Trophoblast cell (in vitro differentiated cells and primary cell): Measurements from ENCODE around the gene SAMD9.
A peak's percentile ranks its signal among the peaks of the same experiment; 100 is the strongest.

Experiments
- DNase-seq, 2 donors: peaks; one replicate each; pipeline ENCODE4 v3.0.0-alpha.2; 2016
- H2AFZ ChIP-seq: 2 replicates; pipeline ENCODE4 v1.6.1; 2013; ENCODE audit warnings: low read length, moderate library complexity, mild to moderate bottlenecking; ENCODE audit not compliant: insufficient read depth, poor library complexity
- H2AK5ac ChIP-seq: 2 replicates; pipeline ENCODE4 v1.6.1; 2013; ENCODE audit warnings: mild to moderate bottlenecking, low read length
- H2BK120ac ChIP-seq: 2 replicates; pipeline ENCODE4 v1.6.1; 2013; ENCODE audit warnings: low read length, mild to moderate bottlenecking, moderate library complexity; ENCODE audit not compliant: insufficient read depth, poor library complexity
- H2BK12ac ChIP-seq: 2 replicates; pipeline ENCODE4 v1.6.1; 2013; ENCODE audit warnings: mild to moderate bottlenecking, low read length, moderate library complexity
- H2BK5ac ChIP-seq: 2 replicates; pipeline ENCODE4 v1.6.1; 2013; ENCODE audit warnings: low read length, low read depth, moderate library complexity, mild to moderate bottlenecking; ENCODE audit not compliant: poor library complexity
- H3K14ac ChIP-seq: 2 replicates; pipeline ENCODE4 v1.6.1; 2013; ENCODE audit warnings: mild to moderate bottlenecking, low read length
- H3K18ac ChIP-seq: 2 replicates; pipeline ENCODE4 v1.6.1; 2013; ENCODE audit warnings: mild to moderate bottlenecking, low read length
- H3K23ac ChIP-seq: 2 replicates; pipeline ENCODE4 v1.6.1; 2013; ENCODE audit warnings: low read length
- H3K27ac ChIP-seq: 2 replicates; pipeline ENCODE4 v1.5.1; 2013; ENCODE audit warnings: low read depth, mild to moderate bottlenecking, inconsistent platforms, low read length, moderate library complexity
- H3K27me3 ChIP-seq: 2 replicates; pipeline ENCODE4 v1.6.1; 2013; ENCODE audit warnings: inconsistent platforms, mild to moderate bottlenecking, low read length, moderate library complexity; ENCODE audit not compliant: insufficient read depth
- H3K36me3 ChIP-seq, 2 experiments: 1 replicate in 1 of 2; 2 replicates in 1 of 2; pipeline ENCODE4 v1.6.1; 2013; ENCODE audit warnings: low read length in 2 of 2, mild to moderate bottlenecking in 2 of 2, moderate library complexity in 1 of 2; ENCODE audit not compliant: insufficient read depth in 2 of 2, control insufficient read depth in 1 of 2
- H3K4ac ChIP-seq: 2 replicates; pipeline ENCODE4 v1.6.1; 2013; ENCODE audit warnings: low read depth, mild to moderate bottlenecking, low read length, moderate library complexity
- H3K4me1 ChIP-seq, 2 experiments: 1 replicate in 1 of 2; 2 replicates in 1 of 2; pipeline ENCODE4 v1.6.1; 2013; ENCODE audit warnings: low read length in 2 of 2, mild to moderate bottlenecking in 2 of 2, moderate library complexity in 1 of 2; ENCODE audit not compliant: insufficient read depth in 2 of 2, control insufficient read depth in 1 of 2
- H3K4me2 ChIP-seq: 2 replicates; pipeline ENCODE4 v1.6.1; 2013; ENCODE audit warnings: inconsistent platforms, mild to moderate bottlenecking, low read length, moderate library complexity
- H3K4me3 ChIP-seq: 2 replicates; pipeline ENCODE4 v1.5.1; 2013; ENCODE audit warnings: mild to moderate bottlenecking, low read depth, low read length, inconsistent platforms
- H3K79me1 ChIP-seq: one replicate; pipeline ENCODE4 v1.6.1; 2013; ENCODE audit warnings: low read length
- H3K79me2 ChIP-seq: 2 replicates; pipeline ENCODE4 v1.6.1; 2013; ENCODE audit warnings: low read length, mild to moderate bottlenecking; ENCODE audit not compliant: control insufficient read depth, insufficient read depth, poor library complexity
- H3K9ac ChIP-seq: 2 replicates; pipeline ENCODE4 v1.6.1; 2013; ENCODE audit warnings: mild to moderate bottlenecking, low read length
- H3K9me3 ChIP-seq: 2 replicates; pipeline ENCODE4 v1.6.1; 2013; ENCODE audit warnings: low read depth, mild to moderate bottlenecking, control low read depth, inconsistent platforms, low read length; ENCODE audit not compliant: insufficient read depth
- H4K12ac ChIP-seq: 2 replicates; pipeline ENCODE4 v1.6.1; 2013; ENCODE audit warnings: low read depth, mild to moderate bottlenecking, low read length, moderate library complexity
- H4K8ac ChIP-seq: 2 replicates; pipeline ENCODE4 v1.6.1; 2013; ENCODE audit warnings: low read depth, mild to moderate bottlenecking, low read length, moderate library complexity
- H4K91ac ChIP-seq: one replicate; pipeline ENCODE4 v1.6.1; 2013; ENCODE audit warnings: low read depth, mild to moderate bottlenecking, low read length, moderate library complexity
- WGBS: extraction: QIAGEN DNeasy Blood & Tissue Kit; methylation state at CpG from one replicate; pipeline ENCODE4 v1.1.7; 2013; ENCODE audit warnings: missing lambda C conversion rate; ENCODE audit not compliant: insufficient read length, insufficient coverage; ENCODE audit errors: extremely low coverage; 5-methylcytosine and 5-hydroxymethylcytosine counted together

Gene SAMD9

DNA sequence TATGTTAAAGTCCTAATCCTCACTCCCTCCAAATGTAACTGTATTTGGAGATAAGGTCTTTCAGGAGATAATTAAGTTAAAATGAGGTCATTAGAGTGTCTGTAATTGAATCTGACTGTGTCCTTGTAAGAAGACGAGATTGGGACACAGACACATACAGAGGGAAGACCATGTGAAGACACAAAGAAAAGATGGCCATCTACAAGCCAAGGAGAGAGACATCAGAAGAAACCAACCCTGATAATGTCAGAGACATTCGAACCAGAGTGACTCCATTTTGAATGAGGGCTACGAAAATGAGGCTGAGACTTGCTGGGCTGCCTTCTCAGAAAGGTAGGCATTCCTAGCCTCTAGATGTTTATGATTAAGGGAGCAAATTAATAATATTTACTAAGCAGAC is 30.9 kb upstream of the SAMD9 start:
- H3K18ac ChIP-seq = no peak overlapping the region
- no peak overlapping the region for H2AK5ac ChIP-seq
- H3K79me2 ChIP-seq = no peaks in the 10 kb centered on the region
- no peak overlapping the region for H3K23ac ChIP-seq
- H3K36me3 ChIP-seq = no peaks in the 10 kb centered on the region
- H4K8ac ChIP-seq = no peak overlapping the region
- H3K14ac ChIP-seq = no peak overlapping the region
- no peak for DNase-seq
- no peak overlapping the region for H3K9ac ChIP-seq
- no peaks in the 10 kb centered on the region for H3K4me1 ChIP-seq
- no CpG with 5 or more reads among the region's 3 CpGs for whole genome bisulfite sequencing
- no peak overlapping the region for H2BK12ac ChIP-seq
- H3K4me3 ChIP-seq = no peak overlapping the region
- H3K27ac ChIP-seq = no peak overlapping the region
- no peaks in the 10 kb centered on the region for H3K27me3 ChIP-seq
- no peak overlapping the region for H3K4ac ChIP-seq
- no peak overlapping the region for H2AFZ ChIP-seq
- H2BK120ac ChIP-seq = no peak overlapping the region
- H3K79me1 ChIP-seq = no peaks in the 10 kb centered on the region
- no peaks in the 10 kb centered on the region for H3K9me3 ChIP-seq
- no peak overlapping the region for H4K91ac ChIP-seq
- no peak overlapping the region for H3K4me2 ChIP-seq
- no peak overlapping the region for H2BK5ac ChIP-seq
- H4K12ac ChIP-seq = no peak overlapping the region

DNA sequence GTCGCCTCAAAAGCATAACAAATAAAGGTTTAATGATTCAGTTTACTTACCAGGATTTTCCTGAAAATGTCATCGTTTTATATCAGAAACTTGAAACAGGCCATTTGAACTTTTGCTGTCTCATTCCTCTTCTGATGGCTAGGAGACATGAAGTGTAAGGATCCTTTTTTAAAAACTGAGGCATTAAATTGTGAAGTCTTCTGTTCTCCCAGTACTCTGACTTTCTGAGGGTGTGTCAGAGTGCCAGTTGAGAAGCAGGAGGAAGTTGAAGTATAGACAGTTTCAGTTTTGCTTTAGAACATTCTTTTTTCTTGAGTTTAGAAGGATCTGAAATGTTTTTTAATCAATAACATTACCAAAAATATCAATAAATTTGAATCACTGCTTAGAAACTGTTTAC is 30.4 kb upstream of the SAMD9 start, which contains the start of gene SAMD9L:
TSS of gene SAMD9L (minus strand) at position 242 of the 400 bp plus-strand sequence. CDS start 12,414 bp downstream, outside the sequence.
- Histone ChIP-seq H2BK12ac (no peak within 1 kb of the TSS), H3K4ac (no peak within 1 kb of the TSS), H3K14ac (no peak within 1 kb of the TSS), H4K8ac (no peak within 1 kb of the TSS), H3K4me2 (no peak within 1 kb of the TSS), H2BK5ac (no peak within 1 kb of the TSS), H3K4me3 (no peak within 1 kb of the TSS), H3K79me1 (no peaks in the 10 kb centered on the region), H3K79me2 (no peaks in the 10 kb centered on the region), H2AK5ac (no peak within 1 kb of the TSS), H2AFZ (no peak within 1 kb of the TSS), H3K36me3 (no peaks in the 10 kb centered on the region), H3K9me3 (no peaks in the 10 kb centered on the region), H4K12ac (no peak within 1 kb of the TSS), H2BK120ac (no peak within 1 kb of the TSS), H3K27ac (no peak within 1 kb of the TSS), H4K91ac (no peak within 1 kb of the TSS), H3K18ac (no peak within 1 kb of the TSS), H3K23ac (no peak within 1 kb of the TSS), H3K9ac (no peak within 1 kb of the TSS), H3K27me3 (no peaks in the 10 kb centered on the region), H3K4me1 (no peaks in the 10 kb centered on the region)
- DNase-seq = no peak
- WGBS = no CpG with 5 or more reads among the region's 2 CpGs

DNA sequence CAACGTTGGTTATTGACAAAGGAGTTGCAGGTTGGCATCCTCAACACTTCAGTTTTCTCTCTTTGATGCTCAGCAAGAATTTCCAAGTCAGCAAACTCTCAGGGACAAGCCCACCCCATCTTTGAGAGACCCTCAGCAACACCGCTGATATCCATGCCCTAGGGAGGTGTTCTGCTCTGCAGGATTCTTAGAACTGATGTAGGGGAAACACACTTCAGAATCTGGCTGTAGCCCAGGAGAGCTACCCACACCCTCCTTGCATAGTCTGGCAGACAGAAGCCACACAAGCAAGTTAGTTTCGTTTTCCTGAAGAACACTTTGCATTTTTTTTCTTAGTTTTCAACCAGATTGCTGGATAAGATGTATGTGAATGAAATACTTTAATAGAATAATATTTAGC is 29.6 kb upstream of the SAMD9 start:
- H3K23ac ChIP-seq = no peak overlapping the region
- no peak overlapping the region for H3K4me3 ChIP-seq
- H4K12ac ChIP-seq = no peak overlapping the region
- H3K4me1 ChIP-seq = no peaks in the 10 kb centered on the region
- H3K18ac ChIP-seq = no peak overlapping the region
- no peaks in the 10 kb centered on the region for H3K36me3 ChIP-seq
- H2AK5ac ChIP-seq = no peak overlapping the region
- H2BK5ac ChIP-seq = no peak overlapping the region
- no peak overlapping the region for H2AFZ ChIP-seq
- no CpG with 5 or more reads among the region's 3 CpGs for WGBS
- H4K8ac ChIP-seq = no peak overlapping the region
- no peak overlapping the region for H3K14ac ChIP-seq
- no peak overlapping the region for H3K27ac ChIP-seq
- H3K79me2 ChIP-seq = no peaks in the 10 kb centered on the region
- H3K4me2 ChIP-seq = no peak overlapping the region
- no peak overlapping the region for H2BK12ac ChIP-seq
- no peak overlapping the region for H2BK120ac ChIP-seq
- H3K9ac ChIP-seq = no peak overlapping the region
- H3K9me3 ChIP-seq = no peaks in the 10 kb centered on the region
- DNase-seq = peak in 1 of 2 donors; percentile 15
- no peaks in the 10 kb centered on the region for H3K79me1 ChIP-seq
- H3K27me3 ChIP-seq = no peaks in the 10 kb centered on the region
- H4K91ac ChIP-seq = no peak overlapping the region
- H3K4ac ChIP-seq = no peak overlapping the region

DNA sequence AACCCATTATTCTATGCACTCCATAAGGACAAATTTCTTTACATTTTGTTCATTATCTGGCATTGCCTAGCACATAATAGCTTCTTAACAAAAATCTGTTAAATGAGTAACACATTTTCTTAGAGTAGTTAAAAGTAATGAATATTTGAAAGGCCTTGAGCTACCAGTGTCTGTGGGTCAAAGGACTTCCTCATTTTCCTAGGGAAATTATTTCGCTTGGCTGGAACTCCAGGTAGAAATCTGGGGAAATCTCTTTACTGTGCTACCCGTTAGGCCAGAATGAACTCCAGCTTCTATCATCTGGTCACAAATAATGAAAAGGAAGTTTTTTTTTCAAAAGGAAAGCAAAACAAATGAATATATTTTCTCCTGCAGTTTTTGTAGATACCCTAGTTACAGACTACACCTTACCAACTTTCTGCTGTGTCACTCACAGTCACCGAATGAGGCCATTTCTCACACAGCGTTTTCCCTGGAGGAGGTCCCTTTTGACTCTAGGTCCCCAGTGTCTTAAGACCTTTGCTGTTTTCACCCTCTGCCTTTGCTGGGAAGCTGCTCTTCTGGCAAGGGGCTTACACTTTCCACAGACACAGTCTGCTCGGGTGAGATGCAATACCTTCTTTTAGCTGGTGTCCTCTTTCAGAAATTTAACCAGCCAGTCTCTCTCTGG is 28.8 kb upstream of the SAMD9 start:
- Histone ChIP-seq H3K79me2 (no peaks in the 10 kb centered on the region), H3K14ac (no peak overlapping the region), H3K27ac (no peak overlapping the region), H3K9ac (no peak overlapping the region), H2BK120ac (no peak overlapping the region), H4K12ac (no peak overlapping the region), H3K9me3 (no peaks in the 10 kb centered on the region), H3K79me1 (no peaks in the 10 kb centered on the region), H3K36me3 (no peaks in the 10 kb centered on the region), H3K4me2 (no peak overlapping the region), H2AFZ (no peak overlapping the region), H2AK5ac (no peak overlapping the region), H3K4ac (no peak overlapping the region), H3K23ac (no peak overlapping the region), H2BK5ac (no peak overlapping the region), H4K8ac (no peak overlapping the region), H3K27me3 (no peaks in the 10 kb centered on the region), H3K4me1 (no peaks in the 10 kb centered on the region), H4K91ac (no peak overlapping the region), H2BK12ac (no peak overlapping the region), H3K4me3 (no peak overlapping the region), H3K18ac (no peak overlapping the region)
- DNase-seq = no peak
- WGBS = no CpG with 5 or more reads among the region's 5 CpGs
